Hematopoietic multipotent progenitor cell treated with erythropoietin and hydrocortisone succinate and interleukin-3 and kit ligand, for 6 days (in vitro differentiated cells): ENCODE data around the gene WSCD2.
A peak's percentile ranks its signal among the peaks of the same experiment; 100 is the strongest.

Experiments
- DNase-seq: peaks from one replicate; pipeline ENCODE4 v3.0.0-alpha.2; 2015

The WSCD2 gene

DNA sequence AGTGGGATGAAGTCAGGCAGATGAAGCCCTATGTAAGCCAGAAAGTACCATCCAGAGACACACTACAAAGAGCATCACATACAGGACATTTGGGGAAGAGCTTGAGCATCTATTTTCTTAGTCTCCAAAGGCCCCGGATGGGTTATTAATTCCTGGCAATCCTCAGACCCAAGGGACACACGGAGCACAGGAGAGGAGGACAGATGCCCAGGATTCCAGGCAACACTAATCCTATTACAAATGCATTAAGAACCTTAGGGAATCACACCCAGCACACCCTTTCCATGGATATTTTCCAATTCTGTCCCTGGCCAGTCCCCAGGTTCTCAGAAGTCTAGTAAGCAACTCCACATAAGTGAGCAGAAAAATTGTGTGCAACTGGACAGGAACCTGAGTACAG lies 144.1 kb downstream of the WSCD2 start:
- no peak for DNase-seq

DNA sequence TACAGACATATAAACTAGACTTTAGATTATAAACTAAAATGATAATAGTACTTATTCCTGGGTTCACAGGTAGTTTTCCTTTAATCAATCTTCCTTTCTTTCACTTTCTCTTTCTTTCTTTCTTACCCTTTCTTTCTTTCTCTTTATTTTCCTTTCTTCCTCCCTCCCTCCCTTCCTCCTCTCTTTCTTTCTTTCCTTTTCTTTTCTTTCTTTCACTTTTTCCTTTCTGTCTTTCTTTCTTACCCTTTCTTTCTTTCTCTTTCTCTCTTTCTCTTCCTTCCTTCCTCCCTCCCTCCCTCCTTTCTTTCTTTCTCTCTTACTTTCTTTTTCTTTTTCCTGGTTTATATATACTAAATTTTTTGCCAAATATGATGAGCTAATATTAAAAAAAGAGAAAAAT lies 148.5 kb downstream of the WSCD2 start:
- no peak for DNase-seq

- no peak for DNase-seq
Measured at GRCh38 chr12:108282160-108282559, 153.1 kb downstream of the WSCD2 start.

DNA sequence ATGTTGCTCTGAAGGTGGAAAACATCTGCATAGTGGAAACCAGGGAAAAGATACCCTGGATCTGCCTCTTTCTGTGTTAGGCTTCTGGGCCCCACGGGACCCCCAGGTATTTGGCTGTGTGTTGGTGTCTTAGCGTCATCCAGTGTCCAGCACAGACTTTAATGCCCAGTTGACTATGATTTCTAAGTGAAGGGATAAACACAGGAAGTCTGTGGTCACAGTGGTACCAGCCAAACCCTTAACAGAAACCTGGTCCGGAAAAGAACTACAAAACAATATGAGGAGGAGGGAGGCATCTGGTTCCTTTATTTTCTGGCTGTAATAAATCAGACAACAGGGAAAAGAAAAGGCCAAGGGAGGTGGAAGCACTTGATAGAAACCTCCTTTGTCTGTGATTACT lies 153.6 kb downstream of the WSCD2 start:
- DNase-seq, result peak; percentile 11

DNA sequence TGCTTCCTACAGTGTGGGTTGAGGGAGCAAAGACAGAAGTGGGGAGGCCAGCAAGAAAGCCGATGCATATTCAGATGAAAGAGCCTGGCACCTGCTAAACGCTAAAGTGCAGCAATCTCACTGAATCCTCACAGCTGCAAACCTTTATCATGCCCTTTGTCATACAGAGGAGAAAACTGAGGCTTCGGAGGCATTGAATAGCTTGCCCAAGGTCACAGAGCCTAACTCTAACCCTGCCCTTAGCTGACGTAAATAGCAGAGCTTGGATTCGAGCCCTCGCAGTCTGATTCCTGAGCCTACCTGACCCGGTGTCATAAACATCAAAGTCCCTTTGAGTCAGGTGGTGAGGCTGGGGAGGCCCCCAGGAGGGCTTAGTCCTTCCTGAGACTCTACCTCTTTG lies 155.1 kb downstream of the WSCD2 start:
- DNase-seq, result no peak

GRCh38 chr12:108285016-108285415 lies 155.9 kb downstream of the WSCD2 start:
- no peak for DNase-seq

DNA sequence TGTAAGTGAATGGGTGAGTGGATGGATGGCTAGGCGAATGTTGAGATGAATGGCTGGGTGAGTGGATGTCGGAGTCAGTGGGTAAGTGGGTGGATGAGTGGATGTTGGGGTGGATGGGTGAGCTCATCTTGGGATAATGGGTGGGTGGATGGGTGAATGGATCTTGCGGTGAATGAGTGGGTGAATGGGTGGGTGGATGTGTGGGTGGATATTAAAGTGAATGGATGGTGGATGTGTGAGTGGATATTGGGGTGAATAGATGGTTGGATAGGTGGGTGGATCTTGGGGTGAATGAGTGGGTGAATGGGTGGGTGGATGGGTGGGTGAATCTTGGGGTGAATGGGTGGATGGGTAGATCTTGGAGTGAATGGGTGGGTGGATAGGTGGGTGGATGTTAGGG lies 158.1 kb downstream of the WSCD2 start:
- no peak for DNase-seq

- no peak for DNase-seq
Measured at GRCh38 chr12:108289350-108290161, 160.5 kb downstream of the WSCD2 start.

GRCh38 chr12:108295641-108296040 lies 166.6 kb downstream of the WSCD2 start:
- DNase-seq, result no peak

- no peak for DNase-seq
Measured at GRCh38 chr12:108296945-108297344, 167.9 kb downstream of the WSCD2 start.

DNA sequence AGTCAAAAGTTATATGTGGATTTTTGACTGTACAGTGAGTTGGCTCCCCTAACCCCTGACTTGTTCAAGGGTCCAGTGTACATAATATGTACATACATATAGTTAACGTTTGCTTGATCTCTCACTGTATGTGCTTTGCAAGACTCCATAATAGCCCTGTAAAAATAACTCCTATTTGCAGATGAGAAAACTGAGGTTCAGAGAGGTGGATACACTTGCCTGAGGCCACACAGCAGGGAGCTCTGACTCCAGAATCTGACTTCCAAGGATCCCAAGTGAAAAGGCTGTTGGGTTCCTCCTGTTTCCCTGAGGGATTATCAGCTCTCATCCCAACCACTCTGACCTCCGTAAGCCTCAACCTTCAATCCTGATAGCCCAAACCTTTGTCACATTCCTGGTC lies 168.3 kb downstream of the WSCD2 start:
- DNase-seq, result no peak

GRCh38 chr12:108297895-108298760 lies 169.0 kb downstream of the WSCD2 start:
- DNase-seq, result no peak

DNA sequence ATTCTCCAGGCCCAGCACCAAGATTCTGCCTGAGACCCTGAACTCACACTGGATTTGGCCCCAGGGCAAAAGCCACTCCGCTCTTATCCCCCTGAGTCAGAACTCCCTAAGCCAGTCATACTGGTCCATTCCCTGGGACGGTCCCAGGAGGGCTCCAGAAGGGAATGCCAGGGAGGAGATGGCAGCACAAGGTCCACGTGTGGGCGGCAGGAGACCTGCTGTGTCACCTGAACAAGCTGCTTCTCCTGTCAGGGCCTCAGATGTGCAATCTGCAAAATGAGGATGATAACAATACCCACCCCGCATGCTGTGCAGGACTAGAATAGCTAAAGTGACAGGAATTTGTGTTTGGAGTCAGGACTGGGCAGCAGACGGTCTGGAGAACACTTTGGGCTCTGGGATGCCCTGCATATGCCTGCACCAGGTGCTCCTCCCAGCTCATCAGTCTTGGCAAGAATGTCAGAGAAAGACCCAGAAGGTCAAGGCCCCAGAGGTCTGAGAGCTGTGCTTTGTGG lies 169.7 kb downstream of the WSCD2 start:
- DNase-seq, result no peak

DNA sequence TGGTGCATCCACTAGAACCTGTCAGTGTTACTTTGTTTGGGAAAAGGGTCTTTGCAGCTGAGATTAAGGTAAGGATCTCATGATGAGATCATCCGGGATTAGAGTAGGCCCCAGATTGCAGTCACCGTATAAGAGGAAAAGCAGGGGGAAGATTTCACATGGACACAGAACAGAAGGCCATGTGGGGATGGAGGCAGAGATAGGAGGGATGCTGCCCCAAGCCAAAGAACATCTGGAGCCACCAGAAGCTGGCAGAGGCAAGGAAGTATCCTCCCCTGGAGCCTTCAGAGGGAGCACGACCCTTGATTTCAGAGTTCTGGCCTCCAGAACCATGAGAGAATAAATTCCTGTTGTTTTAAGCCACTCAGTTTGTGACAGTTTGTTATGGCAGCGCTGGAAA lies 170.4 kb downstream of the WSCD2 start:
- DNase-seq, result no peak
